ELR (cell line): ENCODE results near the gene VSX2.

Experiments
- DNase-seq: peaks from one replicate; pipeline ENCODE4 v3.0.0-alpha.2; 2015; ENCODE audit warnings: low read depth

The VSX2 gene

DNA sequence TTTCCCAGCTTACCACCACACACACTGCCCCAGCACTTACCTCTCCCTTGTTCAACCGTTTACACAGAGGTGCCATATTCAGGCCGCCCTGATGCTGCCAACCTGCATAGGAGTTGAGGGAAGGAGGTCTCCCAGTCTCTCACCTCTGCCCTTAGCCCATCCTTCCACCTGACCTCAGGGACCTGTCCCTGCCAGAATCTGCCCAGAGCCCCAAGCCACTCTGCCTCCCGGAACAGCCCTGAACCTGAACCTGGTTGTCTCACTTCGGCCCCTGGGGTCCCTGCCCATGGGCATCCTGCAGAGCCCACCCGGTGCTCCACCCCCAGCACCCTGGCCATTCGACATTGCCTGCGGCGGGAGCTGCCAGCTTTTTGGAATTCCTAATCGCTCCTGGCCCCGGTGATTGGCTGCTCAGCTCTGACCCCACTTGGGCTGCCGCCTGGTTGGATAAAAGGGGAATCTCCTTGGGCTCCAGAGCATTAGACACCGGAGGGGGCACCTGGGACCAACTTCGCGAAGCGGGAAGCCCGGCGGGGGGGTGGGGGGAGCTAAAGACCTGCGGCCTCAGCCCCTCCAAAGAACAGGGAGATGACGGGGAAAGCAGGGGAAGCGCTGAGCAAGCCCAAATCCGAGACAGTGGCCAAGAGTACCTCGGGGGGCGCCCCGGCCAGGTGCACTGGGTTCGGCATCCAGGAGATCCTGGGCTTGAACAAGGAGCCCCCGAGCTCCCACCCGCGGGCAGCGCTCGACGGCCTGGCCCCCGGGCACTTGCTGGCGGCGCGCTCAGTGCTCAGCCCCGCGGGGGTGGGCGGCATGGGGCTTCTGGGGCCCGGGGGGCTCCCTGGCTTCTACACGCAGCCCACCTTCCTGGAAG, at the start of gene VSX2:
Gene VSX2 (plus strand): TSS at position 476 of the 874 bp plus-strand sequence. CDS start 113 bp downstream, at position 589.
- no peak for DNase-seq

DNA sequence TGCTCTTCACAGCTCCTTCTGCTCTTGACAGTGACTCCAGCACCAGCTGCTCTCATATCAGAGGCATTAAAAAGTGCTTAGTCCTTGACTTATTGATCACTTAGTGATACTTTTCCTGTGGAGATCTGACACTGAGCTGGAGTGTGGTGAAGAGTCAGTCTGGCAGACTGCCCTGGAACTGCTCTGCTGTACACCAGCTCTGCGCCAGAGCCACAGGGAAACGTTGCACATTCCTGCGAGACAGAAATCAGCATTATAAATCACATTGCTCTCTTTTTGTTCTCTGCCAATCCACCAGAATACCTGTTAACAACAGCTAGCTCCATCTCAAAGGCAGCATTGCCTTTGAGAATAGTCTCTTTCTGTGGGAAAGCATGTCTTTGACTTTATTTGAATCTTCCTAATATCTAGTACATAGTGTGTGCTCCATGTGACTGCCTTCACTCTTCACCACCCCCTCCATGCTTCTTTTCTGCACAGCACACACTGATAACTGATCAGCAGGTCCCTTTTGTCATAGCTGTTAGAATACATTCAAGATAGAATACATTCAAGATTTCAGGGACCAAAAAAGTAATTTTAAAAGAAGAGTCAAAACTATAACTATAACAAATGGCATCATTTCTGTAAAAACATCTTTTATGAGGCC, 48.2 kb upstream of the VSX2 start:
- no peak for DNase-seq

DNA sequence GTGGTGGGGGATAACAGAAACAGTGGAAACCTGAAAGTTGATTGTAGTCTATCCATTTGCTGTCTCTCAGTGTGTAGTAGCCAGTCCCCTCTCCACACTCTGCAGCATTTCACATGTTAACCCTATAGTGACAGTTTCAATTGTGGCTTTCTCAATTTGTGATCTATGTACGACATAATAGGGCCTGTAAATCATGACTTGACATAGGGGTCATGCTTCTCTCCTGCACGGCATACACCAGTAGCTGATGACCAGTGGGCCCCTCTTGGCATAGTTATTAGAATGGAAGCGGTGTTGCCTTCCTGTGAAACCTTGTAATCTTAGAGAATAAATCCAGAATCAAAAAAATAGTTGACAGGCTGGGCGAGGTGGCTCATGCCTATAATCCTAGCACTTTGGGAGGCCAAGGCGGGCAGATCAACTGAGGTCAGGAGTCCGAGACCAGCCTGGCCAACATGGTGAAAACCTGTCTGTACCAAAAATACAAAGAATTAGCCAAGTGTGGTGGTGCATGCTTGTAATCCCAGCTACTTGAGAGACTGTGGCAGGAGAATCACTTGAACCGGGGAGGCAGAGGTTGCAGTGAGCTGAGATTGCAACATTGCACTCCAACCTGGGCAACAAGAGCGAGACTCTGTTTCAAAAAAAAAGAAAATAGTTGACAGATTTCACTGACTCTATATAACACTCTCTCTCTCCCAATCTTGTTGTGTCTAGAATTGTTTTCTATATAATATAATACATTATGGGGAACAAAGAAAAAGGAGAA, 44.6 kb upstream of the VSX2 start:
- no peak for DNase-seq

- no peak for DNase-seq
Measured at GRCh38 chr14:74195623-74196022, 43.6 kb upstream of the VSX2 start.

DNA sequence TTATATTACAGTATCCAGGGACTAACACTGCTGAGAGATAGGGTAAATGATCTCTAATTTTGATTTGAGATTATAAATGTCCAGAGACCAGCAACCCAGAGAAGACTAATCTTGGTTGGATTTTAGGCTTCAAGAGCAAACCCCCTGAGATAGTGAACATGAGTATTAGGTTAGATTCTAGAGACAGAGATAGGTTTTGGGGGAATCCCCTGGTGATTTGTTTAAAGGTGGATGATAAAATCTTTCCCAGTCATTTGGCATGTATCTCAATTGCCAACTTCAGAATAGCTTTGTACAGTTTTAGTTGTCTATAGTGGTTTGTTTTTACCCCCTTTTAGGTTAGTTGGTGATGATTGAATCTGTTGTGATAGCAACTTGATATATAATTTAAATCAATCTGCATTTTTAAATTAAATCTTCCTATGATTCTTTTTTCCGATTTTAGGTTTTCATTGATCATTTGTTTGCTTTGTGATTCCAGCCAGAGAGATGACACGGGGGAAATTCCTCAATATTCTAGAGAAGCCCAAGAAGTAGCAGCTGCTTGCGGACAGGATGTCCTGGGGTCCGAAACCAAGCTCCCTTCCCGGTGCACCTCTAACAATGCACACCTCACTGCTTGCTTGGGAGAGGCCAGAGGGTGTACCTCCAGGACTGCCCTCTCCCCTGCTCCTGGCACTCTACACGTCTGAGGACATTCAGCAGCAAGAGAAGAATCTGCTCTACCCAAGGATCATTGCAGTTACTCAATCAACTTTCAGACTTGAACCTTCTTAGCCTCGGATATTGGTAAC, 40.6 kb upstream of the VSX2 start:
- no peak for DNase-seq

DNA sequence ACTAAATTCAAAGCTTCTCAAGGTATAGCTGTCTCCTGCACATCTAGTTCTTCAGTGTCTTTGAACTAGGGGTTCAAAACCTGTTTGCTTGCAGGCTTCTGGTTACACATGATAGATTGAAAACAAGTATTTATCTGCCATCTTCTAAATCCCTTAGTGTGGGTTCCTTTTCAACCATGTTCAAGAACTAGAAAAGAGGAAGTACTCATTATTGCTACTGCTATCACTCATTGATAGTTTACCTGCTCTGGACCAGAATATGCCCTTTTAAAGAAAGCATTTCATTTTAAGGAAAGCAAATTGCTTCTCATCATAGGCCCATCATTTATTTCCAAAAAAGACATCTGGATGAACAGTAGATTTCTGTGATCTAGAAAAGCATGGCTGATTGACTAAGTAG, 37.1 kb upstream of the VSX2 start:
- DNase-seq, result no peak

DNA sequence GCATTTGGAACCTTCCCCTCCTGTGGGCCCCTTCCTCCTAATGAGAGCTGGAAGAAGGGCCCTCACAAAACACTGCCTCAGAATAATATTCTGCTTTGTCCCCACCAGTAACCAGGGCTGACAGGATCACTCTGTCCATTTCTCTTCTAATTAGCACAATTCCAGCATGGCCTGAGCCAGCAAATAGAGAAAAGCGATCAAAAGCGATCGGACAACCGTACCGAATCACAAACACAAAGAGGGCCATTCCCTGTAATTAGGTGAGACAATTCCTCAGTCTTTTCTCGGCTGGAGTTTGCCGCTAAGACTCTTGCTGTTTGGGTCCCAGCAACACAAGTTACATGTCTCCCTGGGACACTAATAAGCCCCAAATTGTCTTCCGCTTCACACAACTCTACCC, 35.6 kb upstream of the VSX2 start:
- DNase-seq, result no peak

GRCh38 chr14:74204491-74204890, 34.8 kb upstream of the VSX2 start:
- no peak for DNase-seq

DNA sequence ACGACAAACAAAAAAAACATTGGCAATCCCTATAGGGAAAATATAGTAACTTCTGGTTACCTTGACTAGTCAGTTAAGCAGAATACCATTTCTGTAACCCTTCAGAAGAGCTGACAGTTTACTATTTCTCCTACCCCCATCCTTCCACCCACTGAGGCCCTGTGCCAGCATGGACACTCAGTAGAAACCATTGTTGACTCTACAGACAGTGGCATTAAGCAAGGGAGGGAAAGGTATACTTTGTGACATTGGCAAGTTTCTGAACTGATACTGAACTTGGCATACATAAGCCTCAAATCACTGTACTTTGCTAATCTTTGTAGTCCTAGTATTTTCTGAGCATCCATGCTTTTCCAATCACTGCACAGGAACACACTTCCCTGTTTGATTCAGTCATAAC, 33.4 kb upstream of the VSX2 start:
- no peak for DNase-seq

DNA sequence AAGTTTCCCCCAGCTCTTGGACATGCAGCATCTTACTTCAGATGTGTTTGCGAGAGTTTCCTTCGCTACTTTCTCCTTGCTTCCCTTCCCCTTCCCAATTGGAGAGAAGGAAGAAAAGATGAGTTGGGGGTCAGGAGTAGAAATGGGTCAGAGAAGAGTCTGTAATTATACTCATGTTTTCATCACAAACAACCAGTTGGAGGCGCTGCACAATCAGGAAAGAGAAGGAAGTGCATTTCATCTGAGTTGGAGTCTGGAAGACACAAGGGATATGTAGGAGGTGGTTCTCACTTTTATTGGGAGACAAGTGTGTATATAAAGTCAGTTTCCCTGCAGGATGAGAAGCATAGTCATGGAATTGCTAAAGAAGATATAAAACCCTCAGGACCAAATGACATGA, 31.3 kb upstream of the VSX2 start:
- peak; percentile 32 for DNase-seq

- DNase-seq, result no peak
Measured at GRCh38 chr14:74208642-74209041, 30.6 kb upstream of the VSX2 start.

DNA sequence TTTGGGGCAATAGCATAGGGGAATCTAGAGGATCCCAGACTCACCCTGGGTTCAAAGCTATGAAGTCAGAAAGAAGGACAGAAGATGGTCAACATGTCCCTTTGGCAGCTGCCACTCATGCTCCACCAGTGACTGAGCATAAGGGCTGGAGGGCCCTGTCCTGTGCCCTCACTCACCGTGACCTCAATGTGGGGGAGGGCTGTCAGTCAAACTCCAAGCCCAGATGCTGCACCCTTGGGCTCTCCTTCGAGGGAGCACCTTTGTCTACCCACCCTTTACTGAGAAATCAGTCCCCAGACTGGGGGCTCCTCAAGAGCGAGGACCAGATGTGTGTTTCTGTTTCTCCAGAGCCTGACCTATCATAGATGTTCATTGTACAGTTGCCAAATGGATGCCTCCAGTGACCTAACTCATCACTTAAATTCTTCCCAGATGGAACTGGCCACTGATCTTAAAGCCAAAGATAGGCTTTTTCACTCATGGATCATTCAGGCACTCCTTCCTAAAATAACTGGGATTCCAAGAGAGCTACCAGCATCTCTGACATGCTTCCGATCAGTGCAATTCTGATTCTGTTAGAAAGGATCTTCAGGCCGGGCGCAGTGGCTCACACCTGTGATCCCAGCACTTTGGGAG, 27.2 kb upstream of the VSX2 start:
- no peak for DNase-seq

GRCh38 chr14:74213907-74214803, 25.1 kb upstream of the VSX2 start:
- DNase-seq, result no peak

- DNase-seq, result no peak
Measured at GRCh38 chr14:74216671-74217070, 22.6 kb upstream of the VSX2 start.

DNA sequence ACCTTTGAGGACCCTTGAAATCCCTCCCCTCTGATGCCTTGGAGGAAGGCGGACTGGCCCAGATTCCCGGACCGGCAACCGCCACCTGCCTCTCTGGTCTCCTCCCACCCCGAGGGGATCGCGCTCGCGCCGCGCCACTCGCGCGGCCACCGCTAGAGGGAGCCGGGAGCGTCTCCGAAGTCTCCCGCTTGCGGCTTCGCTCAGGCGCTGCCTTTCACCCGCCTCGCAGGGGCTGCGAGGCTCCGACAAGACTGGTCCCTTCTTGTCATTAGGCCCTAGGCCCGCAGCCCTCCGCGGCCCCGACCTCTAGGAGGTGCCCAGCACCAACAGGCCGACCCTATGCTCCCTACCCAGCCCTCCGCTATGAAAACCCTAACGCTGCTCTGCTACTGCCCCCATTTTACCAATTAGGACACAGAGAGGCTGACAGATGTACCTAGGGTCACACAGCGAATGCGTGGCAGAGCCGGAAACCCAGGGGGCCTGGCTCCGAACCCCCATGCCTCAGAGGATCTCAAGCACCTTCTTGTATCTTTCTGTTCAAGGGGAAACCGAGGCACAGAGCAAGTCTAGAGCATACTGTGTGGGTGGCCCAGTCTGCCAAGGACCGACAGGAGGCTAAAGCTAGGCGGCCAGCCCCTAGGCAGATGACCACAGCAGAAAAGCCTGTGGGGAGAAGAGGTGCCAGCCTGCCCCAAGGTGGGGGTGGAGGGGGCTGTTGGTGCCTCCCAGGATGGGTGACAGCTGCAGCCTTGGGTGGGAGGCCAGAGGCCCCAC, 21.4 kb upstream of the VSX2 start:
- peak; percentile 69 for DNase-seq

DNA sequence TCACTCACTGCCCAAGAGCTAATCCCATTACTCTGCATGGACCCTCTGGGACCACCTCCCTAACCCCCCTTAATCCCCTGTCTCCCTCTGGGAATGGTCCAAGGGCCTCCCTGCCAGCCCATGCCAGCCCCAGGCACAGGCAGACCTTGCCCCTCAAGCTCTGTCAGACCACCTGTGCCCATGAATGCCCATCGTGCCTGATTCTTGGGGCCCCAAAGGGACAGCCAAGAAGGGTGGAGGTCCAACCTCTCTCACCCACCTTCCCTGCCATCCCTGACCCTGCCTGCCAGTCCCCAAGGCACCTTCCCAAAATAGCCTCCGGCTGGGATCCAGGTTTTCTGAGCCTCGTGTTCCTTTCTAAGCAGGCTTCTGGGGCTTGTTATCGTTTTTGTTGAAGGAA, 20.8 kb upstream of the VSX2 start:
- DNase-seq, result no peak

- DNase-seq, result no peak
Measured at GRCh38 chr14:74219277-74220205, 19.7 kb upstream of the VSX2 start.

GRCh38 chr14:74220991-74221390, 18.3 kb upstream of the VSX2 start:
- DNase-seq, result no peak

- DNase-seq, result no peak
Measured at GRCh38 chr14:74221741-74222140, 17.5 kb upstream of the VSX2 start.
